ENCODE data around the gene PRODH. TPM values are rescaled to one million over a fixed set of nuclear protein-coding genes. Genes with fewer than 3 reads are reported as not detected.
"Not testable (repeated sequence)": the region's sequence is repeated elsewhere in the genome, so short reads cannot be mapped to it uniquely, and the experiment has no call there.

PRODH gene
- total and polyA plus RNA-seq, 2 donors from 2014 or later: 6.7 to 8.2 TPM

- H3K27me3 ChIP-seq (ENCODE audit: control insufficient read depth, insufficient read depth, low read length); intact Hi-C loops (cut with DNase I): not testable (repeated sequence)
Observed at GRCh38 chr22:18912264-18912946, 23.7 kb downstream of the PRODH start.

GRCh38 chr22:18911535-18911934 is 24.6 kb downstream of the PRODH start:
- H3K27ac ChIP-seq (ENCODE audit: low read depth in 2 of 2, low read length in 2 of 2); H3K4me3 ChIP-seq (ENCODE audit: low read length in 3 of 3); H3K36me3 ChIP-seq (ENCODE audit: control insufficient read depth in 2 of 3, insufficient read depth in 3 of 3, low read length in 3 of 3); FAIRE-seq; H3K9me3 ChIP-seq (ENCODE audit: control insufficient read depth in 2 of 3, insufficient read depth in 1 of 3, low read length in 3 of 3); H3K4me1 ChIP-seq (ENCODE audit: control insufficient read depth in 2 of 3, insufficient read depth in 2 of 3, low read depth in 1 of 3, low read length in 3 of 3); H3K27me3 ChIP-seq (ENCODE audit: control insufficient read depth, insufficient read depth, low read length); DNase-seq; intact Hi-C loops (cut with DNase I); H3K9ac ChIP-seq (ENCODE audit: low read length in 3 of 3): not testable (repeated sequence)

More at GRCh38 chr22:18912264-18912946, 23.7 kb downstream of the PRODH start:
- not testable (repeated sequence) for H3K4me1 ChIP-seq (ENCODE audit: control insufficient read depth in 2 of 3, insufficient read depth in 2 of 3, low read depth in 1 of 3, low read length in 3 of 3); H3K9ac ChIP-seq (ENCODE audit: low read length in 3 of 3); H3K9me3 ChIP-seq (ENCODE audit: control insufficient read depth in 2 of 3, insufficient read depth in 1 of 3, low read length in 3 of 3); FAIRE-seq; DNase-seq; H3K4me3 ChIP-seq (ENCODE audit: low read length in 3 of 3); H3K36me3 ChIP-seq (ENCODE audit: control insufficient read depth in 2 of 3, insufficient read depth in 3 of 3, low read length in 3 of 3); H3K27ac ChIP-seq (ENCODE audit: low read depth in 2 of 2, low read length in 2 of 2)

- TF ChIP-seq CTCF (IDR thresholded peaks at IDR 0.05; ENCODE audit: borderline replicate concordance, extremely low read depth, insufficient read depth): no peak
- no peak overlapping the region for H3K27ac ChIP-seq (ENCODE audit: low read depth in 2 of 2, low read length in 2 of 2)
- H3K9me3 ChIP-seq (ENCODE audit: control insufficient read depth in 2 of 3, insufficient read depth in 1 of 3, low read length in 3 of 3): no peaks in the 10 kb centered on the region
- no peak overlapping the region for H3K9ac ChIP-seq (ENCODE audit: low read length in 3 of 3)
- no peak overlapping the region for H3K4me3 ChIP-seq (ENCODE audit: low read length in 3 of 3)
- H3K36me3 ChIP-seq (ENCODE audit: control insufficient read depth in 2 of 3, insufficient read depth in 3 of 3, low read length in 3 of 3): no peaks in the 10 kb centered on the region
- no peaks in the 10 kb centered on the region for H3K4me1 ChIP-seq (ENCODE audit: control insufficient read depth in 2 of 3, insufficient read depth in 2 of 3, low read depth in 1 of 3, low read length in 3 of 3)
- H3K27me3 ChIP-seq (ENCODE audit: control insufficient read depth, insufficient read depth, low read length): no peaks in the 10 kb centered on the region
- DNase-seq (peak in 1 of 5 donors; percentile 23), FAIRE-seq (no peak)
- intact Hi-C loops (cut with DNase I): no loop called here
Observed at GRCh38 chr22:18909556-18909955, 26.5 kb downstream of the PRODH start.

GRCh38 chr22:18906896-18907295 is 29.2 kb downstream of the PRODH start:
- DNase-seq: no peak
- H3K4me3 ChIP-seq (ENCODE audit: low read length in 3 of 3): no peak overlapping the region
- TF ChIP-seq CTCF (IDR thresholded peaks at IDR 0.05; ENCODE audit: borderline replicate concordance, extremely low read depth, insufficient read depth): no peak

GRCh38 chr22:18906410-18906745 is 29.7 kb downstream of the PRODH start:
- H3K4me1 ChIP-seq (ENCODE audit: control insufficient read depth in 2 of 3, insufficient read depth in 2 of 3, low read depth in 1 of 3, low read length in 3 of 3); H3K27me3 ChIP-seq (ENCODE audit: control insufficient read depth, insufficient read depth, low read length); H3K27ac ChIP-seq (ENCODE audit: low read depth in 2 of 2, low read length in 2 of 2); H3K4me3 ChIP-seq (ENCODE audit: low read length in 3 of 3); intact Hi-C loops (cut with DNase I); H3K9me3 ChIP-seq (ENCODE audit: control insufficient read depth in 2 of 3, insufficient read depth in 1 of 3, low read length in 3 of 3); H3K9ac ChIP-seq (ENCODE audit: low read length in 3 of 3); DNase-seq; H3K36me3 ChIP-seq (ENCODE audit: control insufficient read depth in 2 of 3, insufficient read depth in 3 of 3, low read length in 3 of 3); FAIRE-seq: not testable (repeated sequence)

More at GRCh38 chr22:18906896-18907295, 29.2 kb downstream of the PRODH start:
- H3K4me1 ChIP-seq (ENCODE audit: control insufficient read depth in 2 of 3, insufficient read depth in 2 of 3, low read depth in 1 of 3, low read length in 3 of 3): no peaks in the 10 kb centered on the region
- no peaks in the 10 kb centered on the region for H3K9me3 ChIP-seq (ENCODE audit: control insufficient read depth in 2 of 3, insufficient read depth in 1 of 3, low read length in 3 of 3)
- FAIRE-seq: no peak
- H3K27me3 ChIP-seq (ENCODE audit: control insufficient read depth, insufficient read depth, low read length): no peaks in the 10 kb centered on the region
- no peak overlapping the region for H3K9ac ChIP-seq (ENCODE audit: low read length in 3 of 3)
- intact Hi-C loops (cut with DNase I): no loop called here
- no peak overlapping the region for H3K27ac ChIP-seq (ENCODE audit: low read depth in 2 of 2, low read length in 2 of 2)
- H3K36me3 ChIP-seq (ENCODE audit: control insufficient read depth in 2 of 3, insufficient read depth in 3 of 3, low read length in 3 of 3): no peaks in the 10 kb centered on the region

Data from kidney (tissue), 14 donors.